HEK293 (cell line): Measurements from ENCODE around the gene MRPL9.

Experiments
- CTCF ChIA-PET: fragments of 350-600 bp; formaldehyde crosslinking; extraction: SDS; loops from one replicate; lab custom pipeline; 2021; ENCODE audit warnings: antibody characterized with exemption; lab: Yijun Ruan, JAX
- POLR2A ChIA-PET: fragments of 300-600 bp; formaldehyde crosslinking; extraction: SDS; loops from one replicate; lab custom pipeline; 2020; ENCODE audit warnings: antibody characterized with exemption, inconsistent platforms; lab: Yijun Ruan, JAX
- H3K27ac ChIP-seq: fragments of 200-500 bp; sonication (Bioruptor generic); 2 replicates; pipeline ENCODE4 v1.5.1; 2014; ENCODE audit warnings: low read depth, low read length, control low read depth, inconsistent platforms; ENCODE audit errors: extremely low read depth
- H3K36me3 ChIP-seq, 2 experiments: fragments of 200-500 bp in 1 of 2; sonication (Bioruptor generic) in 1 of 2; 1 replicate in 1 of 2; 2 replicates in 1 of 2; pipeline ENCODE4 v1.5.1; 2014 to 2017; ENCODE audit warnings: inconsistent platforms in 2 of 2, low read length in 2 of 2; ENCODE audit not compliant: control insufficient read depth in 2 of 2, insufficient read depth in 1 of 2
- H3K4me1 ChIP-seq: fragments of 200-500 bp; sonication (Bioruptor generic); 2 replicates; pipeline ENCODE4 v1.5.1; 2014; ENCODE audit warnings: mild to moderate bottlenecking, low read length, inconsistent platforms; ENCODE audit not compliant: control insufficient read depth, insufficient read depth
- H3K4me3 ChIP-seq: 2 replicates; pipeline ENCODE4 v1.5.1; 2011; ENCODE audit warnings: low read depth, mild to moderate bottlenecking, control low read depth, low read length, moderate library complexity
- H3K9me3 ChIP-seq: fragments of 200-500 bp; sonication (Bioruptor generic); 2 replicates; pipeline ENCODE4 v1.5.1; 2014; ENCODE audit warnings: low read depth, low read length, inconsistent platforms; ENCODE audit not compliant: control insufficient read depth, insufficient read depth
- GLIS2 ChIP-seq: fragments of 450-650 bp; formaldehyde crosslinking; IDR thresholded peaks from 2 replicates; pipeline ENCODE4 v1.5.1; 2016; ENCODE audit warnings: missing biosample characterization, missing genetic modification characterization
- HOXA7 ChIP-seq: sonication (generic); formaldehyde crosslinking; IDR thresholded peaks from 2 replicates; pipeline ENCODE4 v1.8.1; 2022; ENCODE audit warnings: missing genetic modification reagents, borderline replicate concordance
- MZF1 ChIP-seq: fragments of 450-650 bp; formaldehyde crosslinking; IDR thresholded peaks from 2 replicates; pipeline ENCODE4 v1.5.1; 2017; ENCODE audit warnings: missing biosample characterization, missing genetic modification characterization, borderline replicate concordance
- PATZ1 ChIP-seq: fragments of 450-650 bp; formaldehyde crosslinking; IDR thresholded peaks from 2 replicates; pipeline ENCODE4 v1.5.1; 2016; ENCODE audit warnings: missing biosample characterization, missing genetic modification characterization
- PRDM6 ChIP-seq: fragments of 450-650 bp; formaldehyde crosslinking; IDR thresholded peaks from 2 replicates; pipeline ENCODE4 v1.5.1; 2017; ENCODE audit warnings: missing biosample characterization, missing genetic modification characterization
- WT1 ChIP-seq: fragments of 450-650 bp; formaldehyde crosslinking; IDR thresholded peaks from 2 replicates; pipeline ENCODE4 v1.5.1; 2016; ENCODE audit warnings: missing biosample characterization, missing genetic modification characterization
- ZBTB17 ChIP-seq: fragments of 450-650 bp; formaldehyde crosslinking; IDR thresholded peaks from 2 replicates; pipeline ENCODE4 v1.5.1; 2016; ENCODE audit warnings: missing biosample characterization, missing genetic modification characterization
- ZBTB7A ChIP-seq: fragments of 450-650 bp; formaldehyde crosslinking; IDR thresholded peaks from 2 replicates; pipeline ENCODE4 v1.5.1; 2016; ENCODE audit warnings: low read depth, missing biosample characterization, missing genetic modification characterization
- ZNF184 ChIP-seq: fragments of 450-650 bp; IDR thresholded peaks from 2 replicates; pipeline ENCODE4 v1.5.1; 2018; ENCODE audit warnings: missing biosample characterization, mild to moderate bottlenecking, missing genetic modification characterization
- ZNF211 ChIP-seq: fragments of 450-650 bp; formaldehyde crosslinking; IDR thresholded peaks from 2 replicates; pipeline ENCODE4 v1.5.1; 2016; ENCODE audit warnings: low read depth, missing biosample characterization, missing genetic modification characterization
- ZNF239 ChIP-seq: fragments of 450-650 bp; formaldehyde crosslinking; IDR thresholded peaks from 2 replicates; pipeline ENCODE4 v1.5.1; 2016; ENCODE audit warnings: missing biosample characterization, missing genetic modification characterization
- ZNF280D ChIP-seq: fragments of 450-650 bp; formaldehyde crosslinking; IDR thresholded peaks from 2 replicates; pipeline ENCODE4 v1.5.1; 2016; ENCODE audit warnings: missing biosample characterization, missing genetic modification characterization
- ZNF335 ChIP-seq: fragments of 450-650 bp; formaldehyde crosslinking; conservative IDR thresholded peaks from 2 replicates; pipeline ENCODE4 v1.5.1; 2016; ENCODE audit warnings: missing biosample characterization, missing genetic modification characterization
- ZNF404 ChIP-seq: fragments of 450-650 bp; formaldehyde crosslinking; IDR thresholded peaks from 2 replicates; pipeline ENCODE4 v1.5.1; 2017; ENCODE audit warnings: missing biosample characterization, missing genetic modification characterization
- ZNF571 ChIP-seq: fragments of 450-650 bp; formaldehyde crosslinking; IDR thresholded peaks from 2 replicates; pipeline ENCODE4 v1.5.0; 2017; ENCODE audit warnings: missing biosample characterization, missing genetic modification characterization
- ZNF624 ChIP-seq: fragments of 450-650 bp; formaldehyde crosslinking; IDR thresholded peaks from 2 replicates; pipeline ENCODE4 v1.5.1; 2017; ENCODE audit warnings: missing biosample characterization, missing genetic modification characterization
- ZNF654 ChIP-seq: fragments of 450-650 bp; formaldehyde crosslinking; IDR thresholded peaks from 2 replicates; pipeline ENCODE4 v1.5.1; 2016; ENCODE audit warnings: low read depth, missing biosample characterization, missing genetic modification characterization
- ZSCAN30 ChIP-seq: fragments of 450-650 bp; IDR thresholded peaks from 2 replicates; pipeline ENCODE4 v1.5.1; 2018; ENCODE audit warnings: missing biosample characterization, mild to moderate bottlenecking, missing genetic modification characterization, moderate library complexity

MRPL9 gene

GRCh38 chr1:151803915-151804314 is 40.6 kb upstream of the MRPL9 start:
- no peaks in the 10 kb centered on the region for H3K36me3 ChIP-seq
- TF ChIP-seq ZBTB17 (tag by site-specific recombination) = peak; percentile 96
- TF ChIP-seq ZNF211 = no peak
- no peak overlapping the region for H3K27ac ChIP-seq
- H3K4me1 ChIP-seq = no peaks in the 10 kb centered on the region
- ChIA-PET POLR2A (no interaction called here), CTCF (interaction anchor here (0.8 kb wide), 1 partner anchor 24 kb away, joined by 4 read pairs; no protein-coding TSS in a partner anchor)
- no peak overlapping the region for H3K4me3 ChIP-seq
- no peaks in the 10 kb centered on the region for H3K9me3 ChIP-seq

- Histone ChIP-seq H3K9me3 (no peaks in the 10 kb centered on the region), H3K4me3 (no peak overlapping the region), H3K4me1 (no peaks in the 10 kb centered on the region), H3K36me3 (no peaks in the 10 kb centered on the region), H3K27ac (no peak overlapping the region)
- POLR2A ChIA-PET = no interaction called here
- CTCF ChIA-PET = interaction anchor here (0.6 kb wide), 1 partner anchor 292 kb away, joined by 4 read pairs; the partner anchor contains the start of gene CGN
- no peak for TF ChIP-seq WT1 (tag by site-specific recombination)
- TF ChIP-seq MZF1 (tag by site-specific recombination) = no peak
- TF ChIP-seq ZNF571 (tag by site-specific recombination) = no peak
- no peak for TF ChIP-seq PRDM6 (tag by site-specific recombination)
- TF ChIP-seq ZBTB7A (tag by site-specific recombination) = no peak
- no peak for TF ChIP-seq GLIS2 (tag by site-specific recombination)
- no peak for TF ChIP-seq ZNF280D
- no peak for TF ChIP-seq HOXA7 (CRISPR knock-in tag)
Observed at GRCh38 chr1:151803164-151803563, 39.9 kb upstream of the MRPL9 start.

- POLR2A ChIA-PET = no interaction called here
Observed at GRCh38 chr1:151802372-151802771, 39.1 kb upstream of the MRPL9 start.

More at GRCh38 chr1:151802372-151802771, 39.1 kb upstream of the MRPL9 start:
- Histone ChIP-seq H3K4me3 (no peak overlapping the region), H3K36me3 (no peaks in the 10 kb centered on the region), H3K27ac (no peak overlapping the region), H3K4me1 (no peaks in the 10 kb centered on the region), H3K9me3 (no peaks in the 10 kb centered on the region)
- CTCF ChIA-PET = interaction anchor here (0.6 kb wide), 2 partner anchors 34 to 291 kb away, joined by 3 to 4 read pairs; partner anchors contain the start of gene CGN
- TF ChIP-seq ZNF335 (tag by site-specific recombination) = no peak
- TF ChIP-seq ZNF624 (tag by site-specific recombination) = no peak
- TF ChIP-seq ZNF211 = no peak
- no peak for TF ChIP-seq ZNF239 (tag by site-specific recombination)
- TF ChIP-seq PATZ1 = no peak
- no peak for TF ChIP-seq ZNF404 (tag by site-specific recombination)
- TF ChIP-seq ZNF184 (tag by site-specific recombination) = no peak
- no peak for TF ChIP-seq ZNF654
- no peak for TF ChIP-seq ZSCAN30 (tag by site-specific recombination)
- TF ChIP-seq, all 188 proteins: peak for 0
